ENCODE results near the gene RBMS3. TPM values are rescaled to one million over a fixed set of nuclear protein-coding genes. Genes with fewer than 3 reads are reported as not detected.

RBMS3 gene
- total RNA-seq, 1 donor from 2014 or later = 58.5 TPM

DNA sequence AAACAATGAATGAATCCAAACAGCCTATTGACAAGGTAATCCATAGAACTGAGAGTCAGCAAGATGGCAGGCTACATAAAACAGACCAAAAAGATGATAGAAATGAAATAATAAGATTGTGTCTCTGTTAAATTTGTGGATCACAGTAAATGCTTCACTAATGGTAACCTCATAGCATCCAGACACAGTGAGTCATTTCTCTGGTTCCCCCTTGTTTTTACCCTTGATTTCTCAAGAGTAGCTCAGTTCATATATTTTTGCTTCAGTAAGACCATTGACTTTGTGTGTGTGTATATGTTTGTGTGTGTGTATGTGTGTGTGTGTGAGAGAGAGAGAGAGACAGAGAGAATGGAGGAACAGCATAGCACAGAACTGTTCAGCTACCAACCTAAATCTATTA, 546.9 kb downstream of the RBMS3 start:
- Histone ChIP-seq H3K36me3 (no peaks in the 10 kb centered on the region), H3K4me1 (no peaks in the 10 kb centered on the region), H3K27ac (no peak overlapping the region), H3K27me3 (ENCODE audit: low read depth) (no peaks in the 10 kb centered on the region), H3K9me3 (no peaks in the 10 kb centered on the region), H3K4me3 (no peak overlapping the region)
- DNase-seq (no peak), ATAC-seq (no peak)
- no peak for TF ChIP-seq CTCF (IDR thresholded peaks at IDR 0.05)
- intact Hi-C loops (cut with DNase I) = no loop called here

- Histone ChIP-seq H3K4me1 (no peaks in the 10 kb centered on the region), H3K27ac (no peak overlapping the region), H3K4me3 (no peak overlapping the region), H3K27me3 (ENCODE audit: low read depth) (no peaks in the 10 kb centered on the region), H3K36me3 (no peaks in the 10 kb centered on the region), H3K9me3 (no peaks in the 10 kb centered on the region)
- no peak for DNase-seq
- ATAC-seq = no peak
- TF ChIP-seq CTCF (IDR thresholded peaks at IDR 0.05) = no peak
- intact Hi-C loops (cut with DNase I) = no loop called here
Observed at GRCh38 chr3:29829340-29829739, 548.5 kb downstream of the RBMS3 start.

GRCh38 chr3:29850641-29851040, 569.8 kb downstream of the RBMS3 start:
- no peak for ATAC-seq
- H3K27ac ChIP-seq = no peak overlapping the region
- no peaks in the 10 kb centered on the region for H3K9me3 ChIP-seq
- H3K36me3 ChIP-seq = no peaks in the 10 kb centered on the region
- H3K4me3 ChIP-seq = no peak overlapping the region
- no peaks in the 10 kb centered on the region for H3K27me3 ChIP-seq (ENCODE audit: low read depth)
- no peaks in the 10 kb centered on the region for H3K4me1 ChIP-seq
- TF ChIP-seq CTCF (IDR thresholded peaks at IDR 0.05) = no peak
- intact Hi-C loops (cut with DNase I) = no loop called here
- DNase-seq = no peak

DNA sequence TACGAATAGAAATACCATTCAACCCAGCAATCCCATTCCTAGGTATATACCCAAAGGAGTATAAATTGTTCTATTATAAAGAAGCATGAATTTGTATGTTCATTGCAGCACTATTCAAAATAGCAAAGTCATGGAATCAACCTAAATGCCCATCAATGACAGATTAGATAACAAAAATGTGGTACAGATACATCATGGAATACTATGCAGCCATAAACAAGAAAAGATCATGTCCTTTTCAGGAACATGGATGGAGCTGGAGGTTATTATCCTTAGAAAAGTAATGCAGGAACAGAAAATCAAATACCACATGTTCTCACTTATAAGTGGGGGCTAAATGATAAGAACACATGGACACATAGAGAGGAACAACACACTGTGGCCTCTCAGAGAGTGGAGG, 571.9 kb downstream of the RBMS3 start:
- no peaks in the 10 kb centered on the region for H3K9me3 ChIP-seq
- no peaks in the 10 kb centered on the region for H3K36me3 ChIP-seq
- H3K4me3 ChIP-seq = no peak overlapping the region
- H3K4me1 ChIP-seq = no peaks in the 10 kb centered on the region
- no peak overlapping the region for H3K27ac ChIP-seq
- intact Hi-C loops (cut with DNase I) = no loop called here
- no peaks in the 10 kb centered on the region for H3K27me3 ChIP-seq (ENCODE audit: low read depth)
- no peak for DNase-seq
- ATAC-seq = no peak
- no peak for TF ChIP-seq CTCF (IDR thresholded peaks at IDR 0.05)

- no peak for TF ChIP-seq CTCF (IDR thresholded peaks at IDR 0.05)
- Histone ChIP-seq H3K4me1 (no peaks in the 10 kb centered on the region), H3K27me3 (ENCODE audit: low read depth) (no peaks in the 10 kb centered on the region), H3K27ac (no peak overlapping the region), H3K4me3 (no peak overlapping the region), H3K36me3 (no peaks in the 10 kb centered on the region), H3K9me3 (no peaks in the 10 kb centered on the region)
- intact Hi-C loops (cut with DNase I) = no loop called here
- DNase-seq (no peak), ATAC-seq (no peak)
Observed at GRCh38 chr3:29853841-29854397, 573.0 kb downstream of the RBMS3 start.

- Histone ChIP-seq H3K4me1 (no peaks in the 10 kb centered on the region), H3K9me3 (no peaks in the 10 kb centered on the region), H3K36me3 (no peaks in the 10 kb centered on the region), H3K4me3 (no peak overlapping the region), H3K27ac (no peak overlapping the region), H3K27me3 (ENCODE audit: low read depth) (no peaks in the 10 kb centered on the region)
- TF ChIP-seq CTCF (IDR thresholded peaks at IDR 0.05) = no peak
- intact Hi-C loops (cut with DNase I) = no loop called here
- DNase-seq (no peak), ATAC-seq (no peak)
Observed at GRCh38 chr3:29854821-29855220, 574.0 kb downstream of the RBMS3 start.

All from lower lobe of right lung (tissue), 2 donors.